CD4-positive, alpha-beta T cell treated with Interleukin-15 for 4 hours (primary cell): Measurements from ENCODE around the gene GAPDHS.

ENCODE experiments used
- DNase-seq: peaks from one replicate; pipeline ENCODE4 v3.0.0-alpha.2; 2020; ENCODE audit warnings: low spot score

GAPDHS gene

GRCh38 chr19:35540356-35540927, 7.2 kb downstream of the GAPDHS start:
- DNase-seq, result no peak

- no peak for DNase-seq
These were observed 9.0 kb downstream of the GAPDHS start for GRCh38 chr19:35542209-35542608.

GRCh38 chr19:35543280-35544109, 10.2 kb downstream of the GAPDHS start:
- no peak for DNase-seq

GRCh38 chr19:35544110-35544802, 11.0 kb downstream of the GAPDHS start:
- DNase-seq, result no peak

GRCh38 chr19:35545001-35545854, 12.0 kb downstream of the GAPDHS start, which contains the start of gene TMEM147:
TSS of gene TMEM147 (plus strand) at chr19:35545626. CDS start at chr19:35545740, 114 bp downstream.
- DNase-seq, result peak; percentile 78

- DNase-seq, result peak; percentile 33
These were observed 12.7 kb downstream of the GAPDHS start for GRCh38 chr19:35545855-35546381.

- DNase-seq, result no peak
These were observed 13.3 kb downstream of the GAPDHS start for GRCh38 chr19:35546532-35546931.

GRCh38 chr19:35549174-35549788, 16.0 kb downstream of the GAPDHS start:
- DNase-seq, result peak; percentile 63

GRCh38 chr19:35549879-35550523, 16.7 kb downstream of the GAPDHS start:
- no peak for DNase-seq

GRCh38 chr19:35551091-35551810, 18.0 kb downstream of the GAPDHS start:
- DNase-seq, result no peak

GRCh38 chr19:35552534-35553384, 19.5 kb downstream of the GAPDHS start:
- DNase-seq, result no peak

- no peak for DNase-seq
These were observed 20.2 kb downstream of the GAPDHS start for GRCh38 chr19:35553385-35554000.

- DNase-seq, result no peak
These were observed 20.8 kb downstream of the GAPDHS start for GRCh38 chr19:35554076-35554475.

- DNase-seq, result no peak
These were observed 22.2 kb downstream of the GAPDHS start for GRCh38 chr19:35555301-35556005.

GRCh38 chr19:35556025-35556590, 22.9 kb downstream of the GAPDHS start:
- DNase-seq, result no peak

- DNase-seq, result no peak
These were observed 23.7 kb downstream of the GAPDHS start for GRCh38 chr19:35556846-35557538.
